Measurements from ENCODE around the gene SRSF4. TPM values are rescaled to one million over a fixed set of nuclear protein-coding genes. Genes with fewer than 3 reads are reported as not detected.

Gene SRSF4
- total RNA-seq, 1 experiment from 2014 or later, result 69.0 TPM

- BruUV-seq (replicated peaks), result no TSS peak
- Histone ChIP-seq H3K9ac (ENCODE audit: low read length) (no peak overlapping the region), H3K4me2 (ENCODE audit: low read length) (no peak overlapping the region), H3K4me3 (replicated peaks in 1 of 2; ENCODE audit: low read depth in 1 of 2, low read length in 2 of 2) (no peak overlapping the region), H3K27me3 (ENCODE audit: insufficient read depth, low read length) (no peaks in the 10 kb centered on the region), H3K79me2 (ENCODE audit: insufficient read depth, low read length) (no peaks in the 10 kb centered on the region), H3K4me1 (ENCODE audit: control insufficient read depth in 1 of 2, insufficient read depth in 2 of 2, low read length in 2 of 2) (0 out of 4 replicates have a peak, but pooled peaks cover 0 to 4% of the 10 kb centered on the region in 2 experiments), H4K20me1 (ENCODE audit: insufficient read depth) (no peaks in the 10 kb centered on the region), H2AFZ (ENCODE audit: low read depth, low read length, poor library complexity, severe bottlenecking) (no peak overlapping the region), H3K27ac (ENCODE audit: low read depth, low read length) (no peak overlapping the region), H3K36me3 (ENCODE audit: control insufficient read depth in 1 of 2, insufficient read depth in 2 of 2, low read length in 2 of 2) (no peaks in the 10 kb centered on the region), H3K9me2 (ENCODE audit: insufficient read depth) (no peaks in the 10 kb centered on the region), H3K9me3 (ENCODE audit: control insufficient read depth in 1 of 2, insufficient read depth in 1 of 2, low read depth in 1 of 2, low read length in 2 of 2) (no peaks in the 10 kb centered on the region)
- intact Hi-C loops (cut with micrococcal nuclease), result no loop called here
- no peak for DNase-seq (ENCODE audit: low read depth, low spot score)
- no peak for ATAC-seq
- ChIA-PET RAD21 (ENCODE audit: low non-redundant PET in 1 of 2, low total read pairs in 2 of 2, uncharacterized antibody in 2 of 2, unreplicated experiment in 2 of 2) (no interaction called here), POLR2A (no interaction called here), CTCF (no interaction called here)
- TF ChIP-seq REST (IDR thresholded peaks at IDR 0.05; ENCODE audit: low read depth) (no peak), SP1 (IDR thresholded peaks at IDR 0.05; ENCODE audit: low read depth) (no peak), JUND (IDR thresholded peaks at IDR 0.05) (no peak), ZFX (IDR thresholded peaks at IDR 0.05) (no peak), CBX3 (IDR thresholded peaks at IDR 0.05; ENCODE audit: low read depth) (no peak), ATF3 (IDR thresholded peaks at IDR 0.05) (no peak), CEBPB (IDR thresholded peaks at IDR 0.05; ENCODE audit: low read depth) (no peak), EZH2phosphoT487 (IDR thresholded peaks at IDR 0.05; ENCODE audit: borderline replicate concordance) (no peak), ZNF274 (IDR thresholded peaks at IDR 0.05; ENCODE audit: low read depth, low read length) (no peak), EZH2 (IDR thresholded peaks at IDR 0.05) (no peak), POLR2AphosphoS5 (IDR thresholded peaks at IDR 0.05; ENCODE audit: low read depth, low read length) (no peak), SIN3A (IDR thresholded peaks at IDR 0.05; ENCODE audit: low read depth) (no peak), CTCF (IDR thresholded peaks at IDR 0.05 in 2 of 3, conservative IDR thresholded peaks at IDR 0.05 in 1 of 3; ENCODE audit: borderline replicate concordance in 1 of 3, insufficient read depth in 1 of 3, low read depth in 2 of 3, low read length in 2 of 3) (no peak), TCF7L2 (IDR thresholded peaks at IDR 0.05; ENCODE audit: borderline replicate concordance, extremely low read depth, insufficient read depth, insufficient read length) (no peak), MAX (IDR thresholded peaks at IDR 0.05) (no peak), EGR1 (IDR thresholded peaks at IDR 0.05; ENCODE audit: low read depth) (no peak), RAD21 (IDR thresholded peaks at IDR 0.05; ENCODE audit: low read depth) (no peak)
These were observed 82.4 kb downstream of the SRSF4 start for GRCh38 chr1:29099286-29099685.

Measured in HCT116 (cell line).